Measurements from ENCODE around the gene BRD2. TPM values are rescaled to one million over a fixed set of nuclear protein-coding genes. Genes with fewer than 3 reads are reported as not detected.

The BRD2 gene
- total RNA-seq, 1 experiment from 2014 or later = 222 TPM

DNA sequence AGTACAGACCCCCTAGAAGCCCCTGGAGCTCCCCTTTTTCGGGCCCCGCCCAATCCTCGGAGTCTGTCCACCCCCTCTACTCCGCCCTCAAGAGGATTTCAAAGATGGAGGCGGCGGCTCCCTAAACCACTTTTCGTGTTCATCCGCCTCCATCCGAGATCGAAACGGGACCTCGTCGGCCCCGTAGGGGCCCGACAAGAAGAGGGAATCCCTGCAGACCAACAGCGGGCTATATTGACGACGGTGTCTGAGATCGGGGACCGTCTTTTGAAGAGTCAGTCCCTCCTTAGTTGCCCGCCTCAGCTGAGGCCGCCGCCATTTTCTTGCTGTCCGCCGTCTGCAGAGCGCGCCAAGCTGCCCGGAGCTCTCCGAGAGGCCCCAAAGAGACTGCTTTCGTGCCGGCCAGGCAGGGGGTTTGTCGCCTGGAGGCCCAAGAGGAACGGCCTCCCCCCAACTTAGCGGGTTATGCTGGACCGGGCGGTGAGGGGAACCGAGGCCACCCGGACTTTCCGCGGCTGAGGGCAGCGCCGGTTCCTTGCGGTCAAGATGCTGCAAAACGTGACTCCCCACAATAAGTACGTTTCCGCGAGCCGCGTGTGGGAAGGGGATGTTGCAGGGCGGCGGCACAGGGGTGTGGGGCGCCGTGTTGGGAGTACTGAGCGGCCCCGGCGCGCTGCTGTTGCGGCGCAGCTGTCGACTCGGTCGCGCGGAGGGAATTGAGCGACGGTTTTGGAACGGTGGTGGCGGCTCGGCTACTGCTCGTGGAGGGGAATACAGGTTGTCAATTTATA is 4.2 kb downstream of the BRD2 start (continued):
- TF ChIP-seq, protein P1, sequence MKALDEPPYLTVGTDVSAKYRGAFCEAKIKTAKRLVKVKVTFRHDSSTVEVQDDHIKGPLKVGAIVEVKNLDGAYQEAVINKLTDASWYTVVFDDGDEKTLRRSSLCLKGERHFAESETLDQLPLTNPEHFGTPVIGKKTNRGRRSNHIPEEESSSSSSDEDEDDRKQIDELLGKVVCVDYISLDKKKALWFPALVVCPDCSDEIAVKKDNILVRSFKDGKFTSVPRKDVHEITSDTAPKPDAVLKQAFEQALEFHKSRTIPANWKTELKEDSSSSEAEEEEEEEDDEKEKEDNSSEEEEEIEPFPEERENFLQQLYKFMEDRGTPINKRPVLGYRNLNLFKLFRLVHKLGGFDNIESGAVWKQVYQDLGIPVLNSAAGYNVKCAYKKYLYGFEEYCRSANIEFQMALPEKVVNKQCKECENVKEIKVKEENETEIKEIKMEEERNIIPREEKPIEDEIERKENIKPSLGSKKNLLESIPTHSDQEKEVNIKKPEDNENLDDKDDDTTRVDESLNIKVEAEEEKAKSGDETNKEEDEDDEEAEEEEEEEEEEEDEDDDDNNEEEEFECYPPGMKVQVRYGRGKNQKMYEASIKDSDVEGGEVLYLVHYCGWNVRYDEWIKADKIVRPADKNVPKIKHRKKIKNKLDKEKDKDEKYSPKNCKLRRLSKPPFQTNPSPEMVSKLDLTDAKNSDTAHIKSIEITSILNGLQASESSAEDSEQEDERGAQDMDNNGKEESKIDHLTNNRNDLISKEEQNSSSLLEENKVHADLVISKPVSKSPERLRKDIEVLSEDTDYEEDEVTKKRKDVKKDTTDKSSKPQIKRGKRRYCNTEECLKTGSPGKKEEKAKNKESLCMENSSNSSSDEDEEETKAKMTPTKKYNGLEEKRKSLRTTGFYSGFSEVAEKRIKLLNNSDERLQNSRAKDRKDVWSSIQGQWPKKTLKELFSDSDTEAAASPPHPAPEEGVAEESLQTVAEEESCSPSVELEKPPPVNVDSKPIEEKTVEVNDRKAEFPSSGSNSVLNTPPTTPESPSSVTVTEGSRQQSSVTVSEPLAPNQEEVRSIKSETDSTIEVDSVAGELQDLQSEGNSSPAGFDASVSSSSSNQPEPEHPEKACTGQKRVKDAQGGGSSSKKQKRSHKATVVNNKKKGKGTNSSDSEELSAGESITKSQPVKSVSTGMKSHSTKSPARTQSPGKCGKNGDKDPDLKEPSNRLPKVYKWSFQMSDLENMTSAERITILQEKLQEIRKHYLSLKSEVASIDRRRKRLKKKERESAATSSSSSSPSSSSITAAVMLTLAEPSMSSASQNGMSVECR (CRISPR knock-in tag; IDR thresholded peaks at IDR 0.05; ENCODE audit: borderline replicate concordance) = peak; percentile 81
- no peak for TF ChIP-seq NR2C2 (CRISPR knock-in tag; IDR thresholded peaks at IDR 0.05)
- TF ChIP-seq, protein P2, sequence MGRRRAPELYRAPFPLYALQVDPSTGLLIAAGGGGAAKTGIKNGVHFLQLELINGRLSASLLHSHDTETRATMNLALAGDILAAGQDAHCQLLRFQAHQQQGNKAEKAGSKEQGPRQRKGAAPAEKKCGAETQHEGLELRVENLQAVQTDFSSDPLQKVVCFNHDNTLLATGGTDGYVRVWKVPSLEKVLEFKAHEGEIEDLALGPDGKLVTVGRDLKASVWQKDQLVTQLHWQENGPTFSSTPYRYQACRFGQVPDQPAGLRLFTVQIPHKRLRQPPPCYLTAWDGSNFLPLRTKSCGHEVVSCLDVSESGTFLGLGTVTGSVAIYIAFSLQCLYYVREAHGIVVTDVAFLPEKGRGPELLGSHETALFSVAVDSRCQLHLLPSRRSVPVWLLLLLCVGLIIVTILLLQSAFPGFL (CRISPR knock-in tag; IDR thresholded peaks at IDR 0.05; ENCODE audit: borderline replicate concordance) = no peak
- TF ChIP-seq ZBTB21 (CRISPR knock-in tag; IDR thresholded peaks at IDR 0.05; ENCODE audit: borderline replicate concordance) = no peak
- TF ChIP-seq TCF7 (CRISPR knock-in tag; IDR thresholded peaks at IDR 0.05; ENCODE audit: low read depth) = 0 out of 2 replicates have a peak, but pooled peaks have one; percentile 55
- no peak for TF ChIP-seq ESRRA (CRISPR knock-in tag; IDR thresholded peaks at IDR 0.05; ENCODE audit: borderline replicate concordance)
- TF ChIP-seq, protein P3, sequence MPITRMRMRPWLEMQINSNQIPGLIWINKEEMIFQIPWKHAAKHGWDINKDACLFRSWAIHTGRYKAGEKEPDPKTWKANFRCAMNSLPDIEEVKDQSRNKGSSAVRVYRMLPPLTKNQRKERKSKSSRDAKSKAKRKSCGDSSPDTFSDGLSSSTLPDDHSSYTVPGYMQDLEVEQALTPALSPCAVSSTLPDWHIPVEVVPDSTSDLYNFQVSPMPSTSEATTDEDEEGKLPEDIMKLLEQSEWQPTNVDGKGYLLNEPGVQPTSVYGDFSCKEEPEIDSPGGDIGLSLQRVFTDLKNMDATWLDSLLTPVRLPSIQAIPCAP (CRISPR knock-in tag; IDR thresholded peaks at IDR 0.05) = peak; percentile 7; the same call in 1 of the 2 replicates
- TF ChIP-seq, protein P4, sequence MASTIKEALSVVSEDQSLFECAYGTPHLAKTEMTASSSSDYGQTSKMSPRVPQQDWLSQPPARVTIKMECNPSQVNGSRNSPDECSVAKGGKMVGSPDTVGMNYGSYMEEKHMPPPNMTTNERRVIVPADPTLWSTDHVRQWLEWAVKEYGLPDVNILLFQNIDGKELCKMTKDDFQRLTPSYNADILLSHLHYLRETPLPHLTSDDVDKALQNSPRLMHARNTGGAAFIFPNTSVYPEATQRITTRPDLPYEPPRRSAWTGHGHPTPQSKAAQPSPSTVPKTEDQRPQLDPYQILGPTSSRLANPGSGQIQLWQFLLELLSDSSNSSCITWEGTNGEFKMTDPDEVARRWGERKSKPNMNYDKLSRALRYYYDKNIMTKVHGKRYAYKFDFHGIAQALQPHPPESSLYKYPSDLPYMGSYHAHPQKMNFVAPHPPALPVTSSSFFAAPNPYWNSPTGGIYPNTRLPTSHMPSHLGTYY (CRISPR knock-in tag; IDR thresholded peaks at IDR 0.05) = no peak
- TF ChIP-seq GABPB1 (CRISPR knock-in tag; IDR thresholded peaks at IDR 0.05) = peak; percentile 27; the same call in 1 of the 2 replicates
- TF ChIP-seq NFE2L1 (CRISPR knock-in tag; IDR thresholded peaks at IDR 0.05) = 0 out of 2 replicates have a peak, but pooled peaks have one; percentile 32
- TF ChIP-seq, protein P5, sequence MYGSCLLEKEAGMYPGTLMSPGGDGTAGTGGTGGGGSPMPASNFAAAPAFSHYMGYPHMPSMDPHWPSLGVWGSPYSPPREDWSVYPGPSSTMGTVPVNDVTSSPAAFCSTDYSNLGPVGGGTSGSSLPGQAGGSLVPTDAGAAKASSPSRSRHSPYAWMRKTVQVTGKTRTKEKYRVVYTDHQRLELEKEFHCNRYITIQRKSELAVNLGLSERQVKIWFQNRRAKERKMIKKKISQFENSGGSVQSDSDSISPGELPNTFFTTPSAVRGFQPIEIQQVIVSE (CRISPR knock-in tag; IDR thresholded peaks at IDR 0.05; ENCODE audit: borderline replicate concordance) = no peak
- TF ChIP-seq FOXK1 (CRISPR knock-in tag; IDR thresholded peaks at IDR 0.05) = peak; percentile 52; the same call in 1 of the 2 replicates
- TF ChIP-seq SMAD3 (CRISPR knock-in tag; IDR thresholded peaks at IDR 0.05; ENCODE audit: borderline replicate concordance) = peak; percentile 18; the same call in 1 of the 2 replicates
- TF ChIP-seq CREB1 (CRISPR knock-in tag; IDR thresholded peaks at IDR 0.05) = no peak
- TF ChIP-seq, protein P6, sequence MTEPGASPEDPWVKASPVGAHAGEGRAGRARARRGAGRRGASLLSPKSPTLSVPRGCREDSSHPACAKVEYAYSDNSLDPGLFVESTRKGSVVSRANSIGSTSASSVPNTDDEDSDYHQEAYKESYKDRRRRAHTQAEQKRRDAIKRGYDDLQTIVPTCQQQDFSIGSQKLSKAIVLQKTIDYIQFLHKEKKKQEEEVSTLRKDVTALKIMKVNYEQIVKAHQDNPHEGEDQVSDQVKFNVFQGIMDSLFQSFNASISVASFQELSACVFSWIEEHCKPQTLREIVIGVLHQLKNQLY (CRISPR knock-in tag; IDR thresholded peaks at IDR 0.05) = no peak
- TF ChIP-seq, protein P7, sequence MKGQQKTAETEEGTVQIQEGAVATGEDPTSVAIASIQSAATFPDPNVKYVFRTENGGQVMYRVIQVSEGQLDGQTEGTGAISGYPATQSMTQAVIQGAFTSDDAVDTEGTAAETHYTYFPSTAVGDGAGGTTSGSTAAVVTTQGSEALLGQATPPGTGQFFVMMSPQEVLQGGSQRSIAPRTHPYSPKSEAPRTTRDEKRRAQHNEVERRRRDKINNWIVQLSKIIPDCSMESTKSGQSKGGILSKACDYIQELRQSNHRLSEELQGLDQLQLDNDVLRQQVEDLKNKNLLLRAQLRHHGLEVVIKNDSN (CRISPR knock-in tag; IDR thresholded peaks at IDR 0.05) = no peak
- no peak; the same call in 1 of the 2 replicates for TF ChIP-seq RORB (CRISPR knock-in tag; IDR thresholded peaks at IDR 0.05)
- TF ChIP-seq, protein P8, sequence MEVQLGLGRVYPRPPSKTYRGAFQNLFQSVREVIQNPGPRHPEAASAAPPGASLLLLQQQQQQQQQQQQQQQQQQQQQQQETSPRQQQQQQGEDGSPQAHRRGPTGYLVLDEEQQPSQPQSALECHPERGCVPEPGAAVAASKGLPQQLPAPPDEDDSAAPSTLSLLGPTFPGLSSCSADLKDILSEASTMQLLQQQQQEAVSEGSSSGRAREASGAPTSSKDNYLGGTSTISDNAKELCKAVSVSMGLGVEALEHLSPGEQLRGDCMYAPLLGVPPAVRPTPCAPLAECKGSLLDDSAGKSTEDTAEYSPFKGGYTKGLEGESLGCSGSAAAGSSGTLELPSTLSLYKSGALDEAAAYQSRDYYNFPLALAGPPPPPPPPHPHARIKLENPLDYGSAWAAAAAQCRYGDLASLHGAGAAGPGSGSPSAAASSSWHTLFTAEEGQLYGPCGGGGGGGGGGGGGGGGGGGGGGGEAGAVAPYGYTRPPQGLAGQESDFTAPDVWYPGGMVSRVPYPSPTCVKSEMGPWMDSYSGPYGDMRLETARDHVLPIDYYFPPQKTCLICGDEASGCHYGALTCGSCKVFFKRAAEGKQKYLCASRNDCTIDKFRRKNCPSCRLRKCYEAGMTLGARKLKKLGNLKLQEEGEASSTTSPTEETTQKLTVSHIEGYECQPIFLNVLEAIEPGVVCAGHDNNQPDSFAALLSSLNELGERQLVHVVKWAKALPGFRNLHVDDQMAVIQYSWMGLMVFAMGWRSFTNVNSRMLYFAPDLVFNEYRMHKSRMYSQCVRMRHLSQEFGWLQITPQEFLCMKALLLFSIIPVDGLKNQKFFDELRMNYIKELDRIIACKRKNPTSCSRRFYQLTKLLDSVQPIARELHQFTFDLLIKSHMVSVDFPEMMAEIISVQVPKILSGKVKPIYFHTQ (CRISPR knock-in tag; IDR thresholded peaks at IDR 0.05) = no peak
- 0 out of 2 replicates have a peak, but pooled peaks have one; percentile 40 for TF ChIP-seq ELF4 (CRISPR knock-in tag; IDR thresholded peaks at IDR 0.05; ENCODE audit: low read depth)
- TF ChIP-seq, protein P9, sequence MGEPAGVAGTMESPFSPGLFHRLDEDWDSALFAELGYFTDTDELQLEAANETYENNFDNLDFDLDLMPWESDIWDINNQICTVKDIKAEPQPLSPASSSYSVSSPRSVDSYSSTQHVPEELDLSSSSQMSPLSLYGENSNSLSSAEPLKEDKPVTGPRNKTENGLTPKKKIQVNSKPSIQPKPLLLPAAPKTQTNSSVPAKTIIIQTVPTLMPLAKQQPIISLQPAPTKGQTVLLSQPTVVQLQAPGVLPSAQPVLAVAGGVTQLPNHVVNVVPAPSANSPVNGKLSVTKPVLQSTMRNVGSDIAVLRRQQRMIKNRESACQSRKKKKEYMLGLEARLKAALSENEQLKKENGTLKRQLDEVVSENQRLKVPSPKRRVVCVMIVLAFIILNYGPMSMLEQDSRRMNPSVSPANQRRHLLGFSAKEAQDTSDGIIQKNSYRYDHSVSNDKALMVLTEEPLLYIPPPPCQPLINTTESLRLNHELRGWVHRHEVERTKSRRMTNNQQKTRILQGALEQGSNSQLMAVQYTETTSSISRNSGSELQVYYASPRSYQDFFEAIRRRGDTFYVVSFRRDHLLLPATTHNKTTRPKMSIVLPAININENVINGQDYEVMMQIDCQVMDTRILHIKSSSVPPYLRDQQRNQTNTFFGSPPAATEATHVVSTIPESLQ (CRISPR knock-in tag; IDR thresholded peaks at IDR 0.05) = no peak
- peak; percentile 6; the same call in 1 of the 2 replicates for TF ChIP-seq SP1 (CRISPR knock-in tag; conservative IDR thresholded peaks at IDR 0.05)
- no peak for TF ChIP-seq NFATC4 (CRISPR knock-in tag; IDR thresholded peaks at IDR 0.05)

Data from WTC11 (cell line).